ENCODE data around the gene HOXA9. TPM values are rescaled to one million over a fixed set of nuclear protein-coding genes. Genes with fewer than 3 reads are reported as not detected.
A peak's percentile ranks its signal among the peaks of the same experiment; 100 is the strongest.

HOXA9 gene
- 17.1 and 20.3 TPM in 2 replicates for total RNA-seq

GRCh38 chr7:27165089-27165995, at the start of gene HOXA9:
TSS of gene HOXA9 (minus strand) at chr7:27165537. CDS start at chr7:27165457, 80 bp downstream.
- TF ChIP-seq CTCF (IDR thresholded peaks at IDR 0.05; ENCODE audit: insufficient read depth, low read depth, low read length) = no peak
- peak; percentile 97 for DNase-seq (ENCODE audit: low read depth)
- peak within 1 kb of the TSS; percentile 67 for H3K4me3 ChIP-seq (ENCODE audit: low read depth, low read length)

- H3K4me3 ChIP-seq (ENCODE audit: low read depth, low read length) = no peak overlapping the region
- no peak for DNase-seq (ENCODE audit: low read depth)
- TF ChIP-seq CTCF (IDR thresholded peaks at IDR 0.05; ENCODE audit: insufficient read depth, low read depth, low read length) = no peak
Observed at GRCh38 chr7:27214239-27214950, 49.1 kb upstream of the HOXA9 start.

GRCh38 chr7:27213433-27214238, 48.3 kb upstream of the HOXA9 start:
- no peak for DNase-seq (ENCODE audit: low read depth)

GRCh38 chr7:27212497-27213432, 47.4 kb upstream of the HOXA9 start:
- DNase-seq (ENCODE audit: low read depth) = no peak
- H3K4me3 ChIP-seq (ENCODE audit: low read depth, low read length) = no peak overlapping the region
- no peak for TF ChIP-seq CTCF (IDR thresholded peaks at IDR 0.05; ENCODE audit: insufficient read depth, low read depth, low read length)

More at GRCh38 chr7:27213433-27214238, 48.3 kb upstream of the HOXA9 start:
- no peak for TF ChIP-seq CTCF (IDR thresholded peaks at IDR 0.05; ENCODE audit: insufficient read depth, low read depth, low read length)
- no peak overlapping the region for H3K4me3 ChIP-seq (ENCODE audit: low read depth, low read length)

GRCh38 chr7:27211764-27212204, 46.4 kb upstream of the HOXA9 start:
- DNase-seq (ENCODE audit: low read depth) = no peak
- H3K4me3 ChIP-seq (ENCODE audit: low read depth, low read length) = no peak overlapping the region
- TF ChIP-seq CTCF (IDR thresholded peaks at IDR 0.05; ENCODE audit: insufficient read depth, low read depth, low read length) = no peak
